LNCaP clone FGC (cell line): Measurements from ENCODE around the gene HHIPL2.

Experiments used
- DNase-seq: peaks from one replicate; pipeline ENCODE4 v3.0.0-alpha.2; 2011; ENCODE audit warnings: low read depth
- H3K4me3 ChIP-seq: 2 replicates; pipeline ENCODE4 v1.5.1; 2011; ENCODE audit warnings: mild to moderate bottlenecking, low read depth, low read length, control low read depth
- TF ChIP-seq, protein P1 (sequence below): IDR thresholded peaks from 2 replicates; pipeline ENCODE4 v1.5.1; 2012; ENCODE audit warnings: mild to moderate bottlenecking; ENCODE audit not compliant: control insufficient read depth, insufficient read depth; ENCODE audit errors: extremely low read depth

The HHIPL2 gene

DNA sequence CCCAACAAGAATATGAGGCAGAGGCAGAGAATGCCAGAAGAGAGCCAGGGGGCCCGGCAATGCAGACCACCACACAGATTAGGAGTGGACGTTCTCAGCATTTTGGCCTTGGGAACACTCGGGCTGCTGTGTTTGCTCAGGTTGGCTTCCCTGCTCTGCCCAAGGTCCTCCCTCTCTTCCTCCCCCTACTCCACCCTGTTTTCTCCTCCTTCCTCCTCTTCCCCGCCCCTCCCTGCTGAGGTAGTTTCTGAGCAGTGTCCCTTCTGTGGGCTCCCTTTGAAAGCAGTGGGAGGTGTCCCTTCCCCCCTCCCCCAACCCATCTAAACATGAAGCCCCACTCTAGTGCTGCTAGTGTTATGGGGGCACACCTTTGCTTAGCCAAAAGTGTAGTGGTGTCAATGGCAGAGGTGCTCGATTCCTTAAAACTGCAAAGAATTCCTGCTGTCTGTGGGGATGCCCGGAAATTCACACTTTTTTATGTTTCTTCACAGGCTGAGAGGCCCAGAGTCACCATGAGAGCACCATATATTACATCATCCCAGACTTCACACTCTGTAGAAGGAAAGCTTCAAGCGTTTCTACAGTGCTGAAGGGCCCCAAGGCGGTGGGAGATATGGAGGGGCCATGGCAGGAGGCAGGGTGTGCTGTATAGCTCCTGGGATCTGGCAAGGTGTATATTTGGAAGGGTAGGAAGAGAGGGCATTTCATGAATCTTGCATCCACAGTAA, at the start of gene HHIPL2:
TSS of gene HHIPL2 (minus strand) at position 161 of the 728 bp plus-strand sequence. CDS start at position 101, 60 bp downstream.
- H3K4me3 ChIP-seq: no peak within 1 kb of the TSS
- TF ChIP-seq, protein P1, sequence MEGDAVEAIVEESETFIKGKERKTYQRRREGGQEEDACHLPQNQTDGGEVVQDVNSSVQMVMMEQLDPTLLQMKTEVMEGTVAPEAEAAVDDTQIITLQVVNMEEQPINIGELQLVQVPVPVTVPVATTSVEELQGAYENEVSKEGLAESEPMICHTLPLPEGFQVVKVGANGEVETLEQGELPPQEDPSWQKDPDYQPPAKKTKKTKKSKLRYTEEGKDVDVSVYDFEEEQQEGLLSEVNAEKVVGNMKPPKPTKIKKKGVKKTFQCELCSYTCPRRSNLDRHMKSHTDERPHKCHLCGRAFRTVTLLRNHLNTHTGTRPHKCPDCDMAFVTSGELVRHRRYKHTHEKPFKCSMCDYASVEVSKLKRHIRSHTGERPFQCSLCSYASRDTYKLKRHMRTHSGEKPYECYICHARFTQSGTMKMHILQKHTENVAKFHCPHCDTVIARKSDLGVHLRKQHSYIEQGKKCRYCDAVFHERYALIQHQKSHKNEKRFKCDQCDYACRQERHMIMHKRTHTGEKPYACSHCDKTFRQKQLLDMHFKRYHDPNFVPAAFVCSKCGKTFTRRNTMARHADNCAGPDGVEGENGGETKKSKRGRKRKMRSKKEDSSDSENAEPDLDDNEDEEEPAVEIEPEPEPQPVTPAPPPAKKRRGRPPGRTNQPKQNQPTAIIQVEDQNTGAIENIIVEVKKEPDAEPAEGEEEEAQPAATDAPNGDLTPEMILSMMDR: no peak
- DNase-seq: no peak

DNA sequence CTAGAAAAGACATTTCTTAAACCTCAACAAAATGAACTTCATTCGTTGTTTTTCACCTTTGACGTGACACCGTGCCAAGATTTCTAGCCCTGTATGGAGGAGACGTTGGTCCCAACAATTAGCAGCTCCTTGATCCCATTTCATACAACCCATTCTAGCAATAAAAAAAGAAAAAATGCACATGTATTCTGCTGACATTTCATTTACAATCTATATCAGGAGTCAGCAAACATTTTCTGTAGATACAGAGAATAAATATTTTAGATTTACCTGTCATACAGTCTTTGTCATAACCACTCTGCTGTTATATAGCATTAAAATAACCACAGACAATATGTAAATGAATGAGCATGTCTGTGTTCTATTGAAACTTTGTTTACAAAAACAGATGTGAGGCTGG, 48.8 kb upstream of the HHIPL2 start:
- H3K4me3 ChIP-seq: no peak overlapping the region
- DNase-seq: no peak
- TF ChIP-seq, protein P1: no peak

DNA sequence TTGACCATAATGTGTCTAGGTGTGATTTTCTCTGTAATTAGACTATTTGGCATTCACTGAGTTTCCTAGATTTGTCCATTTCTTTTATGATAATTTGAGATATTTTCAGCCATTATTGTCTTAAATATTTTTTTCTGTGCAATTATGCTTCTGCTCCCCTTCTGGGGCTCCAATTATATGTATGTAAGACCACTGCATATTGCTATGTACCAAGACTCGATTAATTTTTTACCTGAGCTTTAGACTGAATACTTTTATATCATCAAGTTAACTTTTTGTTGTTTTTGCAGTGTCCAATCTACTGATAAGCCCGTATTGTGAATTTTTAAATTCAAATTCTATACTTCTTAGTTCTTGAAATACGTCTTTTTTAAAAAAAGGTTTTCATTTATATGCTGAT, 46.9 kb upstream of the HHIPL2 start:
- H3K4me3 ChIP-seq: no peak overlapping the region
- no peak for DNase-seq
- TF ChIP-seq, protein P1: no peak

DNA sequence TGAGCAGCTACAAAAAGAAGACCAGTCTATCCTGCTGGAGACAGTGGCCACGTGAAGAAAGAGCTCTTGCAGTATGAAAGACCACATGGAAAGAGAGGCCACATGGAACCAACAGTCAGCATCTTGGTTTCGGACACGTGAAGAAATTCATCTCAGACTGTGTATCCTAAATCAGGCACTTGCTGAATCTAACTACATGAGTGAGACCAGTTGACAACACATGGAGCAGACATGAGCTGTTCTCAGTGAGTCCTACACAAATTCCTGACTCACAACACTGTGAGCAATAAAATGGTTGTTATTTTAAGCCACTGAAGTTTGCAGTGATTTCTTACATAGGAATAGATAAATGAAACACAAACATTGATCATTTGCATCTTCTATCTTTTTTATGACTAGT, 44.3 kb upstream of the HHIPL2 start:
- TF ChIP-seq, protein P1: no peak
- DNase-seq: no peak

DNA sequence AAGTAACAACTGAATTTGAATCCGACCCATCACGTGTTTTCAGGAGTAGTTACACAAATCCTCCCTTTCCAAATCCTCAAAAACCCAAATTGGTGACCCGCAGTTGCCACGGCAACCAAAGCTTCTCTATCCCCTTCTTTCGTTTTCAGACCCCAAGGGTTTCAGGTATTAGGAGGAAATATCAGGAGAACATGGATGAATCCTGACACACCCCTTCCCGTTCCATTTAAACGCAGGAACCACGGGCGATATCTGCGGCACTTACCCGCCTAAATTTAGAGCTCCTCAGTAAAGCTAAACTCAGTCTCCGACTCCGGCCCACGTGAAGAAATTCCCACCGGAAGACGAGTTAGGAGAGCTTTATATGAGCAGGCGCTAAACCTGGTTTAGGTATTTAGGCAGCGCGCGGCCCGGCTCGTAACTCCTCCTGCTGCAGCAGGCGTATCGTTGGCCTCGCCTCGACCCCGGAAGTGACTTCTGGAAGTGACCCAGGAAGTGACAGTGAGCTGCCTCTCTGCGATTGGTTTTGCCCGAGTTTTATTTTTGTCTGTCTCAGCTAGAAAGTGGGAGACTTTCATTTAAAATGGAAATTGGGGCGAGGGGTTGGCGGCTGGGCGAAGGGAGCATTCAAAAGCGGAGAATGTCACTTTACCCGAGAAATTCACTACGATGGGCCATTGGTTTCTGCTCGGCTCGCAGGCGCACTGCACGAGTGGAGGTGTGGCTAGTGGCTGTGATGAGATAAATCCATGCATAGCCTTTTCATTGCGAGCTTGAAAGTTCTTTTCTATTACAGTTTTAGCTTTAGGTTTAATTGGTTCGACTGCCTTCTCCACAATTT, 41.8 kb upstream of the HHIPL2 start, which contains the start of gene TAF1A:
TSS of gene TAF1A (minus strand) at position 472 of the 841 bp plus-strand sequence.
- TF ChIP-seq, protein P1: no peak
- peak; percentile 80 for DNase-seq
- H3K4me3 ChIP-seq: peak within 1 kb of the TSS; percentile 81

More for the DNA sequence above, 44.3 kb upstream of the HHIPL2 start:
- H3K4me3 ChIP-seq: no peak overlapping the region

DNA sequence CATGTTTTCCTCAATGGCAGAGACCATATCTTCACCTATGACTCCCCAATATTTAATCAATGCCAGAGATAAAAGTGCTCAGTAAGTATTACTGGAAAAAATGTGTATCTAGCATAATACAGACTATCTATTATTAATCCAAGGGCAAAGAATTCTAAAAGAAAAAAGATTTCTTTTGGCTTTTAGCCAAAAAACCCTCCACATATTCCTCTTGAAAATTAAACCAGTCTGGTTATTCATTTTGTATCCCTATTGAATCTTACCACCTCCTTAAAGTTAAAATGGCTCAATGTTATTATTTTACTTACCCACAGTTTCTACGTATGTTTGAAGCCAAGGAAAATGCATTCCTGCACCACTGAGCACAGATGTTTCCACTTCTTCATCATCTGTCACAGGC, 40.2 kb upstream of the HHIPL2 start:
- H3K4me3 ChIP-seq: peak overlapping the region; percentile 81; the same call in 1 of the 2 replicates
- TF ChIP-seq, protein P1: no peak
- DNase-seq: no peak
